ENCODE measurements around the gene METRNL. TPM values are rescaled to one million over a fixed set of nuclear protein-coding genes. Genes with fewer than 3 reads are reported as not detected.
"Not testable (repeated sequence)": the region's sequence is repeated elsewhere in the genome, so short reads cannot be mapped to it uniquely, and the experiment has no call there.

Gene METRNL
- 50.8 and 142 TPM in 2 replicates for total RNA-seq

GRCh38 chr17:83079352-83079747 lies at the start of gene METRNL:
METRNL (plus strand) TSS chr17:83079609; CDS start chr17:83079816, 207 bp downstream.
- no peak for DNase-seq (ENCODE audit: low read depth)
- H3K27me3 ChIP-seq (ENCODE audit: control insufficient read depth, insufficient read depth, low read length) = peaks cover 7% of the 10 kb centered on the region
- TF ChIP-seq CTCF (IDR thresholded peaks at IDR 0.05; ENCODE audit: insufficient read depth, low read length, severe bottlenecking) = no peak
- peak within 1 kb of the TSS; percentile 47 for H3K4me3 ChIP-seq (ENCODE audit: low read depth, low read length)
- no peaks in the 10 kb centered on the region for H3K36me3 ChIP-seq (ENCODE audit: control insufficient read depth, insufficient read depth, low read length)
- FAIRE-seq = no peak

GRCh38 chr17:83030432-83030831 lies 49.0 kb upstream of the METRNL start:
- no peaks in the 10 kb centered on the region for H3K27me3 ChIP-seq (ENCODE audit: control insufficient read depth, insufficient read depth, low read length)
- H3K4me3 ChIP-seq (ENCODE audit: low read depth, low read length) = no peak overlapping the region
- DNase-seq (ENCODE audit: low read depth) (no peak), FAIRE-seq (no peak)
- no peak for TF ChIP-seq CTCF (IDR thresholded peaks at IDR 0.05; ENCODE audit: insufficient read depth, low read length, severe bottlenecking)
- no peaks in the 10 kb centered on the region for H3K36me3 ChIP-seq (ENCODE audit: control insufficient read depth, insufficient read depth, low read length)

GRCh38 chr17:83031321-83031945 lies 48.0 kb upstream of the METRNL start:
- FAIRE-seq = no peak
- DNase-seq (ENCODE audit: low read depth) = no peak
- no peaks in the 10 kb centered on the region for H3K36me3 ChIP-seq (ENCODE audit: control insufficient read depth, insufficient read depth, low read length)
- TF ChIP-seq CTCF (IDR thresholded peaks at IDR 0.05; ENCODE audit: insufficient read depth, low read length, severe bottlenecking) = no peak
- no peak overlapping the region for H3K4me3 ChIP-seq (ENCODE audit: low read depth, low read length)
- H3K27me3 ChIP-seq (ENCODE audit: control insufficient read depth, insufficient read depth, low read length) = no peaks in the 10 kb centered on the region

- H3K27me3 ChIP-seq (ENCODE audit: control insufficient read depth, insufficient read depth, low read length); FAIRE-seq; H3K36me3 ChIP-seq (ENCODE audit: control insufficient read depth, insufficient read depth, low read length); DNase-seq (ENCODE audit: low read depth); H3K4me3 ChIP-seq (ENCODE audit: low read depth, low read length): not testable (repeated sequence)
These were observed 47.4 kb upstream of the METRNL start for GRCh38 chr17:83031946-83032451.

GRCh38 chr17:83032781-83033180 lies 46.6 kb upstream of the METRNL start:
- H3K4me3 ChIP-seq (ENCODE audit: low read depth, low read length) = no peak overlapping the region
- no peak for DNase-seq (ENCODE audit: low read depth)

GRCh38 chr17:83034525-83034924 lies 44.9 kb upstream of the METRNL start:
- DNase-seq (ENCODE audit: low read depth) = no peak
- no peaks in the 10 kb centered on the region for H3K36me3 ChIP-seq (ENCODE audit: control insufficient read depth, insufficient read depth, low read length)
- H3K27me3 ChIP-seq (ENCODE audit: control insufficient read depth, insufficient read depth, low read length) = no peaks in the 10 kb centered on the region
- H3K4me3 ChIP-seq (ENCODE audit: low read depth, low read length) = no peak overlapping the region
- no peak for FAIRE-seq
- TF ChIP-seq CTCF (IDR thresholded peaks at IDR 0.05; ENCODE audit: insufficient read depth, low read length, severe bottlenecking) = no peak

More at GRCh38 chr17:83032781-83033180, 46.6 kb upstream of the METRNL start:
- FAIRE-seq = no peak
- no peaks in the 10 kb centered on the region for H3K36me3 ChIP-seq (ENCODE audit: control insufficient read depth, insufficient read depth, low read length)
- H3K27me3 ChIP-seq (ENCODE audit: control insufficient read depth, insufficient read depth, low read length) = no peaks in the 10 kb centered on the region
- TF ChIP-seq CTCF (IDR thresholded peaks at IDR 0.05; ENCODE audit: insufficient read depth, low read length, severe bottlenecking) = no peak
